H1 (cell line): ENCODE results near the gene CBY1. TPM values are rescaled to one million over a fixed set of nuclear protein-coding genes. Genes with fewer than 3 reads are reported as not detected.

Source experiments
- CTCF ChIA-PET: fragments of 300-600 bp; sonication (Branson Sonifier 250); formaldehyde crosslinking; loops from one replicate; lab custom pipeline; 2021; ENCODE audit not compliant: partially characterized antibody; lab: Charles Lee
- POLR2A ChIA-PET: fragments of 300-600 bp; sonication (Branson Sonifier 250); formaldehyde crosslinking; loops from one replicate; lab custom pipeline; 2021; ENCODE audit warnings: inconsistent platforms; ENCODE audit not compliant: partially characterized antibody; lab: Charles Lee
- DNase-seq, 2 experiments: peaks; one replicate each; pipeline versions ENCODE4 v3.0.0 to v3.0.0-alpha.2; 2010 to 2022; ENCODE audit warnings: low spot score in 2 of 2, low read depth in 1 of 2, mixed read lengths in 1 of 2
- FAIRE-seq: peaks from 2 replicates; lab custom pipeline; 2011; peaks lifted over from hg19 to GRCh38; lab: Jason Lieb, UNC
- H2AFZ ChIP-seq: 2 replicates; pipeline ENCODE4 v1.8.1; 2012; ENCODE audit warnings: low read length, inconsistent platforms
- H2AK5ac ChIP-seq: 2 replicates; pipeline ENCODE4 v1.6.1; 2013; ENCODE audit warnings: low read depth, low read length
- H2BK120ac ChIP-seq: replicated peaks from 2 replicates; pipeline ENCODE3; 2013; ENCODE audit warnings: low read depth, low read length, inconsistent platforms
- H2BK12ac ChIP-seq: 2 replicates; pipeline ENCODE4 v1.6.1; 2013; ENCODE audit warnings: low read depth, low read length
- H2BK15ac ChIP-seq: 2 replicates; pipeline ENCODE4 v1.6.1; 2013; ENCODE audit warnings: low read length
- H2BK20ac ChIP-seq: 2 replicates; pipeline ENCODE4 v1.6.1; 2013; ENCODE audit warnings: low read length
- H2BK5ac ChIP-seq: 2 replicates; pipeline ENCODE4 v1.6.1; 2013; ENCODE audit warnings: low read depth, low read length
- H3K14ac ChIP-seq: 2 replicates; pipeline ENCODE4 v1.6.1; 2013; ENCODE audit warnings: inconsistent platforms; ENCODE audit not compliant: insufficient read length
- H3K18ac ChIP-seq: 2 replicates; pipeline ENCODE4 v1.6.1; 2013; ENCODE audit warnings: low read length; ENCODE audit errors: extremely low read depth
- H3K23ac ChIP-seq: 2 replicates; pipeline ENCODE4 v1.6.1; 2013; ENCODE audit warnings: inconsistent platforms; ENCODE audit not compliant: insufficient read length
- H3K23me2 ChIP-seq: 2 replicates; pipeline ENCODE4 v1.6.1; 2013; ENCODE audit warnings: low read depth, low read length
- H3K27ac ChIP-seq: 2 replicates; pipeline ENCODE4 v1.6.1; 2011; ENCODE audit warnings: low read depth, low read length, inconsistent platforms
- H3K27me3 ChIP-seq, 4 experiments: replicated peaks in 1 of 4; 1 replicate in 1 of 4; 2 replicates in 3 of 4; pipeline versions ENCODE4 v1.6.1 to v1.8.1; 2011 to 2013; ENCODE audit warnings: low read length in 3 of 4, mild to moderate bottlenecking in 3 of 4, inconsistent platforms in 2 of 4, mixed read lengths in 2 of 4, moderate library complexity in 1 of 4; ENCODE audit not compliant: control insufficient read depth in 3 of 4, insufficient read depth in 3 of 4; ENCODE audit errors: extremely low read depth in 1 of 4
- H3K36me3 ChIP-seq, 4 experiments: 2 replicates each; pipeline versions ENCODE4 v1.6.1 to v1.8.1; 2011 to 2013; ENCODE audit warnings: mild to moderate bottlenecking in 4 of 4, low read length in 3 of 4, moderate library complexity in 2 of 4, control low read depth in 1 of 4, inconsistent platforms in 1 of 4; ENCODE audit not compliant: insufficient read depth in 4 of 4, control insufficient read depth in 2 of 4
- H3K4ac ChIP-seq: replicated peaks from 2 replicates; pipeline ENCODE3; 2013; ENCODE audit warnings: low read length, low read depth, mixed read lengths, inconsistent platforms; ENCODE audit not compliant: insufficient read length
- H3K4me1 ChIP-seq, 4 experiments: replicated peaks in 1 of 4; 1 replicate in 1 of 4; 2 replicates in 3 of 4; pipeline versions ENCODE4 v1.6.1 to v1.8.1; 2011 to 2013; ENCODE audit warnings: low read length in 3 of 4, inconsistent platforms in 2 of 4, mixed read lengths in 1 of 4; ENCODE audit not compliant: insufficient read depth in 4 of 4, control insufficient read depth in 3 of 4
- H3K4me2 ChIP-seq, 2 experiments: 2 replicates each; pipeline versions ENCODE4 v1.6.1 to v1.8.1; 2011 to 2013; ENCODE audit warnings: low read depth in 2 of 2, low read length in 2 of 2, control low read depth in 1 of 2, inconsistent platforms in 1 of 2, mild to moderate bottlenecking in 1 of 2; ENCODE audit not compliant: insufficient read depth in 1 of 2
- H3K4me3 ChIP-seq, 4 experiments: fragments of 200-600, 300-600 bp in 1 of 4; sonication (generic), shearing (Covaris generic), sonication (Bioruptor Twin) in 1 of 4; 2 replicates each; pipeline versions ENCODE4 v1.5.1 to v1.8.1; 2011 to 2016; ENCODE audit warnings: low read length in 4 of 4, low read depth in 3 of 4, control low read depth in 2 of 4, inconsistent platforms in 2 of 4, mild to moderate bottlenecking in 2 of 4, mixed read lengths in 1 of 4, moderate library complexity in 1 of 4; ENCODE audit not compliant: insufficient read depth in 2 of 4; ENCODE audit errors: extremely low read depth in 1 of 4
- H3K56ac ChIP-seq: replicated peaks from 2 replicates; pipeline ENCODE3; 2013; ENCODE audit warnings: low read depth, mild to moderate bottlenecking, mixed read lengths, low read length, inconsistent platforms; ENCODE audit not compliant: insufficient read length
- H3K79me1 ChIP-seq: 2 replicates; pipeline ENCODE4 v1.6.1; 2013; ENCODE audit warnings: low read depth, low read length, control low read depth
- H3K79me2 ChIP-seq, 2 experiments: 2 replicates each; pipeline versions ENCODE4 v1.6.1 to v1.8.1; 2012 to 2013; ENCODE audit warnings: low read length in 2 of 2, mild to moderate bottlenecking in 2 of 2, inconsistent platforms in 1 of 2; ENCODE audit not compliant: insufficient read depth in 2 of 2, control insufficient read depth in 1 of 2
- H3K9ac ChIP-seq, 4 experiments: replicated peaks in 1 of 4; 1 replicate in 1 of 4; 2 replicates in 3 of 4; pipeline versions ENCODE4 v1.6.1 to v1.8.1; 2011 to 2013; ENCODE audit warnings: low read depth in 3 of 4, low read length in 3 of 4, control low read depth in 2 of 4, mild to moderate bottlenecking in 2 of 4, moderate library complexity in 2 of 4, inconsistent platforms in 1 of 4; ENCODE audit errors: extremely low read depth in 1 of 4
- H3K9me3 ChIP-seq, 2 experiments: 2 replicates each; pipeline versions ENCODE4 v1.6.1 to v1.8.1; 2012 to 2013; ENCODE audit warnings: mild to moderate bottlenecking in 2 of 2, moderate library complexity in 2 of 2, control low read depth in 1 of 2, inconsistent platforms in 1 of 2, low read depth in 1 of 2, low read length in 1 of 2, mixed read lengths in 1 of 2; ENCODE audit not compliant: insufficient read depth in 2 of 2
- H4K20me1 ChIP-seq, 2 experiments: replicated peaks in 1 of 2; 2 replicates each; pipeline versions ENCODE3 to v1.8.1; 2011 to 2013; ENCODE audit warnings: inconsistent platforms in 2 of 2, low read length in 2 of 2, mild to moderate bottlenecking in 1 of 2; ENCODE audit not compliant: insufficient read depth in 2 of 2, control insufficient read depth in 1 of 2
- H4K5ac ChIP-seq: 2 replicates; pipeline ENCODE4 v1.6.1; 2013; ENCODE audit warnings: low read length, low read depth, mixed read lengths, inconsistent platforms; ENCODE audit not compliant: insufficient read length
- H4K8ac ChIP-seq: 2 replicates; pipeline ENCODE4 v1.8.0; 2013; ENCODE audit warnings: mild to moderate bottlenecking, moderate library complexity, low read length, inconsistent platforms; ENCODE audit not compliant: insufficient read depth; ENCODE audit errors: extremely low read depth
- H4K91ac ChIP-seq: replicated peaks from 2 replicates; pipeline ENCODE3; 2013; ENCODE audit warnings: low read length, mixed read lengths, inconsistent platforms; ENCODE audit not compliant: insufficient read length
- EZH2 ChIP-seq: fragments of 200-600 bp; sonication (generic); IDR thresholded peaks from 2 replicates; pipeline ENCODE4 v1.7.1; 2012; ENCODE audit warnings: low read depth, mild to moderate bottlenecking, moderate library complexity, low read length, inconsistent platforms; ENCODE audit not compliant: severe bottlenecking
- FOSL1 ChIP-seq: IDR thresholded peaks from 2 replicates; pipeline ENCODE4 v1.6.1; 2011; ENCODE audit warnings: mild to moderate bottlenecking, low read depth, low read length, moderate library complexity; ENCODE audit not compliant: insufficient read depth
- GTF2F1 ChIP-seq: IDR thresholded peaks from 2 replicates; pipeline ENCODE4 v1.6.1; 2012; ENCODE audit warnings: low read depth, low read length, improper control_type of control experiment, borderline replicate concordance
- JUND ChIP-seq: IDR thresholded peaks from 2 replicates; pipeline ENCODE4 v1.6.1; 2011; ENCODE audit warnings: mild to moderate bottlenecking, improper control_type of control experiment, low read length
- KDM4A ChIP-seq: IDR thresholded peaks from one replicate; pipeline ENCODE4 v1.7.1; 2012; ENCODE audit warnings: low read depth, mild to moderate bottlenecking, moderate library complexity, low read length, inconsistent platforms; ENCODE audit not compliant: severe bottlenecking
- KDM5A ChIP-seq: fragments of 200-600 bp; IDR thresholded peaks from 2 replicates; pipeline ENCODE4 v1.7.1; 2012; ENCODE audit warnings: mild to moderate bottlenecking, low read length, inconsistent platforms, mixed read lengths
- PHF8 ChIP-seq: fragments of 200-600 bp; sonication (generic); conservative IDR thresholded peaks from 2 replicates; pipeline ENCODE4 v1.7.1; 2012; ENCODE audit warnings: low read depth, mild to moderate bottlenecking, inconsistent platforms, low read length, moderate library complexity
- RFX5 ChIP-seq: IDR thresholded peaks from 2 replicates; pipeline ENCODE4 v1.6.1; 2011; ENCODE audit warnings: low read depth, low read length, improper control_type of control experiment, borderline replicate concordance
- RXRA ChIP-seq: IDR thresholded peaks from 2 replicates; pipeline ENCODE4 v1.6.1; 2011; ENCODE audit warnings: low read depth, mild to moderate bottlenecking, low read length, moderate library complexity; ENCODE audit not compliant: insufficient read depth
- SAP30 ChIP-seq: fragments of 300-600 bp; sonication (generic); IDR thresholded peaks from 2 replicates; pipeline ENCODE4 v1.7.1; 2012; ENCODE audit warnings: low read length, moderate library complexity, mild to moderate bottlenecking, inconsistent platforms; ENCODE audit not compliant: insufficient read depth, insufficient replicate concordance
- SP1 ChIP-seq: IDR thresholded peaks from 2 replicates; pipeline ENCODE4 v1.6.1; 2011; ENCODE audit warnings: low read depth, low read length
- WGBS, 2 experiments: shearing (Covaris generic) in 1 of 2; methylation state at CpG; one replicate each; pipeline versions ENCODE4 v1.1.6 to v1.1.7; 2013 to 2015; ENCODE audit warnings: low lambda C conversion rate in 2 of 2, mixed read lengths in 2 of 2, inconsistent platforms in 1 of 2, low coverage in 1 of 2, missing lambda C conversion rate in 1 of 2; ENCODE audit not compliant: insufficient replicate concordance in 2 of 2, insufficient coverage in 1 of 2, insufficient read length in 1 of 2; ENCODE audit errors: extremely low coverage in 1 of 2, missing lambda C conversion rate in 1 of 2; 5-methylcytosine and 5-hydroxymethylcytosine counted together
- polyA plus RNA-seq, 7 experiments: library from polyadenylated mRNA; depleted of rRNA in 3 of 7; stranded (reverse) in 5 of 7; unstranded in 2 of 7; fragments of >200 nt in 5 of 7; fragments of 200-250 nt in 2 of 7; gene quantifications; 1 replicate in 5 of 7; 2 replicates in 1 of 7; 4 replicates in 1 of 7; pipeline versions ENCODE4 v1.2.1 to v1.2.3, GENCODE V29; 2011 to 2013; ENCODE audit warnings: missing spikeins in 2 of 7, mixed read lengths in 2 of 7
- total RNA-seq: library from RNA; stranded (reverse); fragmentation: NEBNext Ultra II Directional; extraction: Animal tissue kit (Norgen Biotek cat#: 25700); gene quantifications from 2 replicates; pipeline ENCODE4 v1.2.1, GENCODE V29; 2021

CBY1 gene
- total and polyA plus RNA-seq, 2 of the 8 experiments (the other 6 are each of a cell fraction or from before 2014, with no cell fraction given): 23.2 to 30.2 TPM

GRCh38 chr22:38610234-38610633 lies 46.2 kb upstream of the CBY1 start:
- Histone ChIP-seq H3K9ac (no peak overlapping the region), H4K5ac (no peak overlapping the region), H3K23ac (no peak overlapping the region), H3K4ac (no peak overlapping the region), H4K20me1 (peaks cover 0 to 1% of the 10 kb centered on the region in 2 experiments), H3K36me3 (peaks cover 0 to 8% (median 0%) of the 10 kb centered on the region in 4 experiments; a peak in 1 of 8 replicates), H3K14ac (no peak overlapping the region), H3K4me3 (no peak overlapping the region), H3K27me3 (no peaks in the 10 kb centered on the region), H2AFZ (no peak overlapping the region), H3K27ac (no peak overlapping the region), H3K18ac (no peak overlapping the region), H2BK20ac (no peak overlapping the region), H2BK120ac (no peak overlapping the region), H3K4me2 (no peak overlapping the region), H2BK12ac (no peak overlapping the region), H2BK5ac (no peak overlapping the region), H3K23me2 (no peaks in the 10 kb centered on the region; the same call in 1 of the 2 replicates), H3K79me2 (no peaks in the 10 kb centered on the region), H4K8ac (no peak overlapping the region), H3K9me3 (no peaks in the 10 kb centered on the region), H3K4me1 (no peaks in the 10 kb centered on the region), H2AK5ac (no peak overlapping the region), H3K79me1 (no peaks in the 10 kb centered on the region), H3K56ac (no peak overlapping the region), H2BK15ac (no peak overlapping the region), H4K91ac (no peak overlapping the region)
- ChIA-PET POLR2A (no interaction called here), CTCF (interaction anchor here (1.6 kb wide), 1 partner anchor 38 kb away, joined by 3 read pairs; no protein-coding TSS in a partner anchor)
- FAIRE-seq (no peak), DNase-seq (no peak)
- 92% methylated on average over 5 of the region's 5 CpGs; no CpG with 5 or more reads in 1 of the 2 experiments for WGBS, 2 experiments
- TF ChIP-seq PHF8 (no peak), RFX5 (no peak), KDM4A (no peak), EZH2 (no peak), SAP30 (no peak), GTF2F1 (no peak), KDM5A (no peak), FOSL1 (no peak), RXRA (no peak), SP1 (no peak), JUND (no peak)
